RWPE2 (cell line): ENCODE measurements around the gene DLG5.

Experiments
- ATAC-seq: fragments of 200-7000 bp; cut with Tn5 transposase; 3 replicates; pipeline ENCODE4 v1.9.1; 2021; ENCODE audit warnings: low read depth
- DNase-seq: peaks from one replicate; pipeline ENCODE4 v3.0.0-alpha.2; 2020; ENCODE audit warnings: low spot score
- H3K27ac ChIP-seq: fragments of 450-650 bp; 2 replicates; pipeline ENCODE4 v1.5.1; 2017; ENCODE audit warnings: mild to moderate bottlenecking; ENCODE audit not compliant: poor library complexity, severe bottlenecking
- H3K27me3 ChIP-seq: fragments of 250-450 bp; sonication (Bioruptor Pico); 2 replicates; pipeline ENCODE4 v1.5.1; 2021; ENCODE audit warnings: mild to moderate bottlenecking, moderate library complexity; ENCODE audit not compliant: insufficient read depth, poor library complexity, severe bottlenecking
- H3K36me3 ChIP-seq: fragments of 250-450 bp; sonication (Bioruptor Pico); 2 replicates; pipeline ENCODE4 v1.5.1; 2020; ENCODE audit warnings: low read depth, mild to moderate bottlenecking, moderate library complexity
- H3K4me1 ChIP-seq: fragments of 250-450 bp; sonication (Bioruptor Pico); 2 replicates; pipeline ENCODE4 v1.5.1; 2021; ENCODE audit warnings: mild to moderate bottlenecking, moderate library complexity; ENCODE audit not compliant: insufficient read depth, poor library complexity, severe bottlenecking
- H3K4me3 ChIP-seq: fragments of 250-450 bp; sonication (Bioruptor Pico); 2 replicates; pipeline ENCODE4 v1.5.1; 2021; ENCODE audit warnings: mild to moderate bottlenecking, moderate library complexity; ENCODE audit not compliant: severe bottlenecking
- H3K9me3 ChIP-seq: fragments of 250-450 bp; sonication (Bioruptor Pico); 2 replicates; pipeline ENCODE4 v1.5.1; 2021; ENCODE audit warnings: mild to moderate bottlenecking, moderate library complexity; ENCODE audit not compliant: severe bottlenecking
- TF ChIP-seq, protein P1 (sequence below): fragments of 450-650 bp; IDR thresholded peaks from one replicate; pipeline ENCODE4 v1.5.1; 2017; ENCODE audit warnings: mild to moderate bottlenecking, moderate library complexity; ENCODE audit not compliant: poor library complexity, severe bottlenecking

Gene DLG5

DNA sequence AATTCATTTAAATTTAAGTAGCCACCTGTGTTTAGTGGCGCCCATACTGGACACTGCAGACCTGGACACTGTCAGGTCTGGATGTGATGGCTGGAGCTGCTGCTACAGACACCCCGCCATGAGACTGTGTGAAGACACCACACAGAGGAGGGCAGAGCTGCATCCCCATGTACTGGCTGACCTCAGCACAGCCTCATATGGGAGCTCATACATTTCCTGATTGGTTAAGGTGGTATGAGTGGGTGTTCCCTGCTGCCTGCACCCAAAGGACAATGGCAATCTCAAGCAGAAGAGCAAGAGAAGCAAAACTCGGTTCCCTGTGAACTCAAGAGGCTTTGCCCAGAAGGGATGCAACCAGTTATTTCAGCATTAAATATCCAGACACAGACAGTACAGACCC lies 60.0 kb downstream of the DLG5 start:
- peaks cover 43% of the 10 kb centered on the region for H3K36me3 ChIP-seq
- no peak overlapping the region for H3K4me3 ChIP-seq
- no peak for DNase-seq
- peak; percentile 41; the same call in 2 of the 3 replicates for ATAC-seq
- no peaks in the 10 kb centered on the region for H3K27me3 ChIP-seq
- H3K4me1 ChIP-seq, result peaks cover 56% of the 10 kb centered on the region
- TF ChIP-seq, protein P1, sequence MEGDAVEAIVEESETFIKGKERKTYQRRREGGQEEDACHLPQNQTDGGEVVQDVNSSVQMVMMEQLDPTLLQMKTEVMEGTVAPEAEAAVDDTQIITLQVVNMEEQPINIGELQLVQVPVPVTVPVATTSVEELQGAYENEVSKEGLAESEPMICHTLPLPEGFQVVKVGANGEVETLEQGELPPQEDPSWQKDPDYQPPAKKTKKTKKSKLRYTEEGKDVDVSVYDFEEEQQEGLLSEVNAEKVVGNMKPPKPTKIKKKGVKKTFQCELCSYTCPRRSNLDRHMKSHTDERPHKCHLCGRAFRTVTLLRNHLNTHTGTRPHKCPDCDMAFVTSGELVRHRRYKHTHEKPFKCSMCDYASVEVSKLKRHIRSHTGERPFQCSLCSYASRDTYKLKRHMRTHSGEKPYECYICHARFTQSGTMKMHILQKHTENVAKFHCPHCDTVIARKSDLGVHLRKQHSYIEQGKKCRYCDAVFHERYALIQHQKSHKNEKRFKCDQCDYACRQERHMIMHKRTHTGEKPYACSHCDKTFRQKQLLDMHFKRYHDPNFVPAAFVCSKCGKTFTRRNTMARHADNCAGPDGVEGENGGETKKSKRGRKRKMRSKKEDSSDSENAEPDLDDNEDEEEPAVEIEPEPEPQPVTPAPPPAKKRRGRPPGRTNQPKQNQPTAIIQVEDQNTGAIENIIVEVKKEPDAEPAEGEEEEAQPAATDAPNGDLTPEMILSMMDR, result no peak
- H3K27ac ChIP-seq, result peak overlapping the region; percentile 90
- no peaks in the 10 kb centered on the region for H3K9me3 ChIP-seq

DNA sequence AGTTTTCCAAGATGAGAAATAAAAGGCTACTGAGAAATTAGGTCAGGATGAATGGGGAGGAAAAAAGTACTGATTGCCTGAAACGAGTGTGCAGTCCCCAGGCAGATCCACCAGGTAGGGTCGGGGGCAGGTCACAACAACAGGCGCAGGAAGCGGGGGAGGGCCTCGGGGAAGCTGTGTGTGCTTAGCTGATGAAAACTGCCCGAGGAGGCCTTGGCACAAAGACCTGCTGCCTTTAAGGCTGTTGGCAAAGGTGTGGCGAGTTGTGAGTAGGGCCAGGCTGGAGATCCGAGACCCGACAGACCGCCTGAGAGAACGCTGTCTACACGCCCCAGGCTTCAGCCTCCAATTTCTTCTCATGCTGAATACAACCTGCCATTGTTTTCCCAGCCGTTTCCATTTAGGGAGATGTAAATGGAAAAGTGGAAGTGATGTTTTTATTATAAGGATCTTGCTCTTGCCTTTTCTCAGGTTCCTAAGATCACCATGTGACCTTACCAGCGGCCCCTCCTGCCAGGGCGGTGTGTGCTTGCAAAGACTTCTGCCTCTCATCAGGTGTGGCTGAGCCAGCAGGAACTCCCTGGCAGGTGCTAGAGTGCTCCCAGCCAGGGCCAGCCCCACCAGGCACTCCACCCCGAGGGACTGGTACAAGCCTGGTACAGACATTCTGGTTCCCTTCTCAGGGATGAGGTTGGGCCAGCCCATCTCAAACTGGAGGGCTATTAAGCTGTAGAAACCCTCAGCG lies 60.8 kb downstream of the DLG5 start:
- DNase-seq (no peak), ATAC-seq (peak; percentile 47)
- Histone ChIP-seq H3K4me1 (peaks cover 55% of the 10 kb centered on the region), H3K27me3 (no peaks in the 10 kb centered on the region), H3K36me3 (peaks cover 43% of the 10 kb centered on the region), H3K9me3 (no peaks in the 10 kb centered on the region), H3K27ac (peak overlapping the region; percentile 90), H3K4me3 (no peak overlapping the region)
- TF ChIP-seq, protein P1, result no peak

- Histone ChIP-seq H3K27ac (peak overlapping the region; percentile 90), H3K36me3 (peaks cover 53% of the 10 kb centered on the region), H3K9me3 (no peaks in the 10 kb centered on the region), H3K4me3 (no peak overlapping the region), H3K4me1 (peaks cover 43% of the 10 kb centered on the region), H3K27me3 (no peaks in the 10 kb centered on the region)
- TF ChIP-seq, protein P1, result no peak
- ATAC-seq, result 0 out of 3 replicates have a peak, but pooled peaks have one; percentile 8
- no peak for DNase-seq
Observed at GRCh38 chr10:77864151-77864851, 62.3 kb downstream of the DLG5 start.

GRCh38 chr10:77863446-77863845 lies 63.1 kb downstream of the DLG5 start:
- DNase-seq, result no peak
- H3K27me3 ChIP-seq, result no peaks in the 10 kb centered on the region
- TF ChIP-seq, protein P1, result no peak
- peaks cover 41% of the 10 kb centered on the region for H3K4me1 ChIP-seq
- H3K27ac ChIP-seq, result peak overlapping the region; percentile 90
- H3K4me3 ChIP-seq, result no peak overlapping the region
- no peak for ATAC-seq
- peaks cover 53% of the 10 kb centered on the region for H3K36me3 ChIP-seq
- no peaks in the 10 kb centered on the region for H3K9me3 ChIP-seq
